Umbilical cord (tissue), 2 donors: ENCODE data around the gene TNIP3. TPM values are rescaled to one million over a fixed set of nuclear protein-coding genes. Genes with fewer than 3 reads are reported as not detected.

Source experiments
- DNase-seq: peaks from one replicate; pipeline ENCODE4 v3.0.0-alpha.2; 2015; ENCODE audit warnings: low spot score
- total RNA-seq: library from RNA; depleted of rRNA; stranded (reverse); fragments of >200 nt; gene quantifications from one replicate; pipeline ENCODE4 v1.2.3, GENCODE V29; 2014; ENCODE audit warnings: low replicate concordance; ENCODE audit not compliant: insufficient read depth

The TNIP3 gene
- total RNA-seq, 1 donor from 2014 or later: 1.2 TPM

DNA sequence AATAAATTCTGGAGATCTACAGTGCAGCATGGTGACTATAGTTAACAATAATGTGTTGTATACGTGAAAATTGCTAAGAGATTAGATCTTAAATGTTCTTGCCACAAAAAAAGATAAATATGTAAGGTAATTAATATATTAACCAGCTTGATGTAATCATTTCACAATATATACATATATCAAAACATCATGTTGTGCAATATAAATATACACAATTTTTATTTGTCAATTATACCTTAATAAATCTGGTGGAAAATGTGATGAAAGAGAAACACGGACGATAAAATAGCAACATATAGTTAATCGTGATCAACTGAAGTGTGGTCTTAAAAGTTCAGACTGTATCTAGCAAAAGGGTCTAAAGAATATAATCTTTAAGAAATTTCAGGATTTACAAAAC, 75.3 kb downstream of the TNIP3 start:
- no peak for DNase-seq

Other genes starting within 250 kb of the TNIP3 start
- gene PRDM5, start 241.6 kb downstream of the TNIP3 start, total RNA-seq: 48.9 TPM
- 6.3 TPM for gene NDNF, start 91.8 kb downstream of the TNIP3 start, total RNA-seq
- gene QRFPR, start 216.7 kb upstream of the TNIP3 start, total RNA-seq: not detected